GM19395 (cell line): ENCODE measurements around the gene MED13L.

Experiments
- ATAC-seq: cut with Tn5 transposase; IDR thresholded peaks from one replicate; pipeline ENCODE4 v1.9.1; 2021; ENCODE audit warnings: mild to moderate bottlenecking, moderate library complexity; ENCODE audit not compliant: unreplicated experiment

MED13L gene

GRCh38 chr12:116159593-116160200 is 117.8 kb downstream of the MED13L start:
- ATAC-seq: no peak

- no peak for ATAC-seq
These were observed 118.3 kb downstream of the MED13L start for GRCh38 chr12:116159175-116159574.

GRCh38 chr12:116157845-116158267 is 119.6 kb downstream of the MED13L start:
- ATAC-seq: no peak

- ATAC-seq: no peak
These were observed 120.9 kb downstream of the MED13L start for GRCh38 chr12:116156614-116157013.

GRCh38 chr12:116155383-116155782 is 122.1 kb downstream of the MED13L start:
- no peak for ATAC-seq

- no peak for ATAC-seq
These were observed 123.5 kb downstream of the MED13L start for GRCh38 chr12:116153983-116154382.

GRCh38 chr12:116153113-116153512 is 124.4 kb downstream of the MED13L start:
- no peak for ATAC-seq

GRCh38 chr12:116152268-116152667 is 125.2 kb downstream of the MED13L start:
- ATAC-seq: no peak

GRCh38 chr12:116150452-116150851 is 127.0 kb downstream of the MED13L start:
- no peak for ATAC-seq

- no peak for ATAC-seq
These were observed 127.5 kb downstream of the MED13L start for GRCh38 chr12:116150001-116150400.

- no peak for ATAC-seq
These were observed 128.6 kb downstream of the MED13L start for GRCh38 chr12:116148844-116149243.

- no peak for ATAC-seq
These were observed 131.1 kb downstream of the MED13L start for GRCh38 chr12:116146386-116146785.

- ATAC-seq: no peak
These were observed 132.0 kb downstream of the MED13L start for GRCh38 chr12:116145451-116145850.

GRCh38 chr12:116144384-116144783 is 133.1 kb downstream of the MED13L start:
- ATAC-seq: no peak

- ATAC-seq: no peak
These were observed 133.6 kb downstream of the MED13L start for GRCh38 chr12:116143909-116144308.

GRCh38 chr12:116142936-116143898 is 134.3 kb downstream of the MED13L start:
- no peak for ATAC-seq

GRCh38 chr12:116141833-116142162 is 135.7 kb downstream of the MED13L start:
- ATAC-seq: no peak

GRCh38 chr12:116141110-116141832 is 136.2 kb downstream of the MED13L start:
- no peak for ATAC-seq

- ATAC-seq: no peak
These were observed 137.0 kb downstream of the MED13L start for GRCh38 chr12:116140529-116140928.

GRCh38 chr12:116138781-116139180 is 138.7 kb downstream of the MED13L start:
- ATAC-seq: no peak

GRCh38 chr12:116138364-116138763 is 139.1 kb downstream of the MED13L start:
- ATAC-seq: no peak

- peak; percentile 54 for ATAC-seq
These were observed 140.2 kb downstream of the MED13L start for GRCh38 chr12:116137318-116137717.
